Measurements from ENCODE around the gene STK10.

STK10 gene

GRCh38 chr5:172194985-172195774 lies 7.2 kb upstream of the STK10 start:
- TF ChIP-seq EZH2phosphoT487 (IDR thresholded peaks at IDR 0.05; ENCODE audit: borderline replicate concordance) (no peak), CTCF (conservative IDR thresholded peaks at IDR 0.05; ENCODE audit: low read length) (no peak)
- H2AFZ ChIP-seq (ENCODE audit: low read length), result no peak overlapping the region
- no peaks in the 10 kb centered on the region for H3F3A ChIP-seq (ENCODE audit: low read depth)
- H3K79me2 ChIP-seq (ENCODE audit: insufficient read depth, low read length), result no peaks in the 10 kb centered on the region
- no peaks in the 10 kb centered on the region for H4K20me1 ChIP-seq (ENCODE audit: insufficient read depth, low read length, poor library complexity, severe bottlenecking)
- H3K4me2 ChIP-seq (ENCODE audit: low read depth, low read length, poor library complexity, severe bottlenecking), result no peak overlapping the region
- H3K27me3 ChIP-seq (ENCODE audit: insufficient read depth, low read length, poor library complexity, severe bottlenecking), result no peaks in the 10 kb centered on the region
- H3K4me1 ChIP-seq (ENCODE audit: insufficient read depth, low read length, poor library complexity, severe bottlenecking), result no peaks in the 10 kb centered on the region
- no peaks in the 10 kb centered on the region for H3K9me3 ChIP-seq (ENCODE audit: insufficient read depth, low read depth, low read length)
- H3K36me3 ChIP-seq (ENCODE audit: insufficient read depth, low read length), result no peaks in the 10 kb centered on the region
- no peak overlapping the region for H3K4me3 ChIP-seq (ENCODE audit: low read length, poor library complexity, severe bottlenecking)
- H3K9ac ChIP-seq (ENCODE audit: low read depth, low read length, poor library complexity, severe bottlenecking), result no peak overlapping the region
- no peaks in the 10 kb centered on the region for H3K9me2 ChIP-seq (replicated peaks; ENCODE audit: low read depth, low read length)

GRCh38 chr5:172193872-172194271 lies 5.8 kb upstream of the STK10 start, which contains the start of gene EFCAB9:
TSS of gene EFCAB9 (plus strand) at chr5:172194172. CDS start at chr5:172194173, 1 bp downstream.
- no peaks in the 10 kb centered on the region for H3K9me3 ChIP-seq (ENCODE audit: insufficient read depth, low read depth, low read length)
- no peaks in the 10 kb centered on the region for H3K4me1 ChIP-seq (ENCODE audit: insufficient read depth, low read length, poor library complexity, severe bottlenecking)
- TF ChIP-seq CTCF (conservative IDR thresholded peaks at IDR 0.05; ENCODE audit: low read length) (no peak), EZH2phosphoT487 (IDR thresholded peaks at IDR 0.05; ENCODE audit: borderline replicate concordance) (no peak)
- H3F3A ChIP-seq (ENCODE audit: low read depth), result no peaks in the 10 kb centered on the region
- no peak within 1 kb of the TSS for H3K4me2 ChIP-seq (ENCODE audit: low read depth, low read length, poor library complexity, severe bottlenecking)
- no peak within 1 kb of the TSS for H3K9ac ChIP-seq (ENCODE audit: low read depth, low read length, poor library complexity, severe bottlenecking)
- no peaks in the 10 kb centered on the region for H4K20me1 ChIP-seq (ENCODE audit: insufficient read depth, low read length, poor library complexity, severe bottlenecking)
- H2AFZ ChIP-seq (ENCODE audit: low read length), result no peak within 1 kb of the TSS
- H3K9me2 ChIP-seq (replicated peaks; ENCODE audit: low read depth, low read length), result no peaks in the 10 kb centered on the region
- H3K27me3 ChIP-seq (ENCODE audit: insufficient read depth, low read length, poor library complexity, severe bottlenecking), result no peaks in the 10 kb centered on the region
- no peaks in the 10 kb centered on the region for H3K79me2 ChIP-seq (ENCODE audit: insufficient read depth, low read length)
- H3K4me3 ChIP-seq (ENCODE audit: low read length, poor library complexity, severe bottlenecking), result no peak within 1 kb of the TSS
- H3K36me3 ChIP-seq (ENCODE audit: insufficient read depth, low read length), result no peaks in the 10 kb centered on the region

- Histone ChIP-seq H3K9ac (ENCODE audit: low read depth, low read length, poor library complexity, severe bottlenecking) (no peak overlapping the region), H3F3A (ENCODE audit: low read depth) (no peaks in the 10 kb centered on the region), H2AFZ (ENCODE audit: low read length) (no peak overlapping the region), H3K4me2 (ENCODE audit: low read depth, low read length, poor library complexity, severe bottlenecking) (no peak overlapping the region), H3K36me3 (ENCODE audit: insufficient read depth, low read length) (no peaks in the 10 kb centered on the region), H3K9me3 (ENCODE audit: insufficient read depth, low read depth, low read length) (no peaks in the 10 kb centered on the region), H3K79me2 (ENCODE audit: insufficient read depth, low read length) (peaks cover 31% of the 10 kb centered on the region), H3K9me2 (replicated peaks; ENCODE audit: low read depth, low read length) (no peaks in the 10 kb centered on the region), H3K27me3 (ENCODE audit: insufficient read depth, low read length, poor library complexity, severe bottlenecking) (no peaks in the 10 kb centered on the region), H4K20me1 (ENCODE audit: insufficient read depth, low read length, poor library complexity, severe bottlenecking) (peaks cover 18% of the 10 kb centered on the region), H3K4me1 (ENCODE audit: insufficient read depth, low read length, poor library complexity, severe bottlenecking) (peaks cover 2% of the 10 kb centered on the region), H3K4me3 (ENCODE audit: low read length, poor library complexity, severe bottlenecking) (no peak overlapping the region)
- TF ChIP-seq CTCF (conservative IDR thresholded peaks at IDR 0.05; ENCODE audit: low read length) (no peak), EZH2phosphoT487 (IDR thresholded peaks at IDR 0.05; ENCODE audit: borderline replicate concordance) (no peak)
These were observed 1.8 kb upstream of the STK10 start for GRCh38 chr5:172189693-172190296.
